SIG-M5 treated with dmso at 0.1 percent for 504 hours (cell line): ENCODE results near the gene ANKRD33B.
"Not testable (repeated sequence)": the region's sequence is repeated elsewhere in the genome, so short reads cannot be mapped to it uniquely, and the experiment has no call there.

Source experiments
- DNase-seq: peaks from one replicate; lab custom pipeline; 2025; ENCODE audit not compliant: unreplicated experiment; lab: John Stamatoyannopoulos, UW

The ANKRD33B gene

DNA sequence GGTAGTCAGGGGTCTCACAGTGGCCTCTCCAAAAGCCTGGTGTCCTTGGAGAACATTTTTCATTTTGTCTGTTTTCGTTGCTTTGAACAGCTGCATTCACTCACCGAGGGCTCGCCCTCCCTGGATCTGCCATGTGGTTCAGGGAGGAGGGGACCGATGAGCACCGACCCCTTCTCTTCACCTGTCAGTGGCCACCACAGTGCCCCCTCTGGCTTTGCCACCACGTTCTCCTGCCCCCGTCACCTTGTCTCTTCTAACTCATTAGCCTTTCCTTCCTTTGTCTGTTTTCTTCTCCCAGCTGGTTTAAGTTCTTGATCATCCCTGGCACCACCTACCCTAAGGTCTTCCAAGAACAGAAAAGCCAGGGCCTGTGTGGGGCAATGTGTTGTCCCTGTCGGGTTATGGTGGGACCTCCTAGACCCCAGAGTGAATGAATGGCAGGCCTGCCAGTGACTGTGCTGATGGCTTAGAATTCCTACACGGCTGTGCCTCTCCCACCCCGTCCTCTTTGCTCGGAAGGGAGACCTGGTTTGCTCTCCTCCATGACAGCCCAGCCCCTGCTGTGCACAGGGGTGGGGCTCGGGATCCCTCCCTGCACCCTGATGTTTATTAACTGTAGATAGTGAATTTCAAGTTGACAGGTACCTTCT is 90.0 kb downstream of the ANKRD33B start:
- no peak for DNase-seq

GRCh38 chr5:10654566-10654965 is 90.7 kb downstream of the ANKRD33B start:
- no peak for DNase-seq

DNA sequence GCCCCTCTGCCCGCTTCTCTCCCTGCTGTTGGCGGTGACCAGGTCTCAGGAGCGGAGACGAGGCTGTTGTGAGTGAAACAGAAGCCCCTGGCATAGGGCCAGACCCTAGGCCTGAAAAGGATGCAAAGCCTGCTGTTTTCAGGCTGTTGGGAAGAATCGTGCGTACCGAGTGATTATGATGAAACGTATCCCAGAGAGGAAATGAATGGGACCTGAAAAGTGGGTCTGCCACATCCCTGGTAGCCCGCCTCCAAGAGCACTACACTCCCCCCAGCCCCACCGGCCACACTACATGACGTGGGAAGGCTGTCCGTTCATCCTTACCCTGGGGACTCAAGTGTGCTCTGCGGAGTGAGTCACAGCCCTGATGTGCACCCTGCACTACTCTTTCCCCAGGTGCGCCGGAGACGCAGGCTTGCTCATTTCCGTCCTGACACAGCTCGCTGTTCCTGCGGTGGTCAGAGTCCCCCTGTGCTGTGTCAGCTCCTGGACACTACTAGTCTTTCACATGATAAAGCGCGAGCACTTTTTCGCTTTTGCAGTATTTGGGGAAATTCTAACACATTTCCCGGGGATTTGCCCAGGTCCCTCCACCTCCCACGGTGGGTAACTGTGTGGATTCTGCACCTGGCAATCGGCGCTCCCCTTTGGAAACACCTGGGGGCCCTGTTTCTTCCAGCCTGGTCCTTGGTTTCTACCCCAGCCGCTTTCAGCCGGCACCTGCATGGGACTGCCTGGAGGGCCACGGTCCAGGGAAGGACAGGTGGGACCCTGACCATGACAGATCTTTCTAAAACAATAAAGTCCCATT is 91.5 kb downstream of the ANKRD33B start:
- no peak for DNase-seq

GRCh38 chr5:10655972-10656830 is 92.3 kb downstream of the ANKRD33B start:
- DNase-seq: no peak

DNA sequence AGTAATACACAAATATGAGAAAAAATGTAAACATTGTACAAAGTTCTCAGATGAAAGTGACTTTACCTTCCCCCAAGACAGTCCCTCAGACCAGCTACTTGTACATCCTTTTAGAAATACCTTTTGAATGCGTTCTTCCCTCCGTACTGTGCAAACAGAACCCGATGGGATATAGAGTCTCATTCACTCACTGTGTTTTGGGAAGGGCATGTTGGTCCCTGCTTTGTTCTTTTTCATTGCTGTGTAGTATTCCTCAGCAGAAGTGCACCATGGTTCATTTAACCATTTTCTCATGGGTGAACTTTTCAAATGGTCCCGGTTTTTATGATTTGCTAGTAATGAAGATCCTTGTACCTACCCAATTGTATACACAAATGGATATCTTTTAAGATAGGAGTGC is 94.4 kb downstream of the ANKRD33B start:
- no peak for DNase-seq

DNA sequence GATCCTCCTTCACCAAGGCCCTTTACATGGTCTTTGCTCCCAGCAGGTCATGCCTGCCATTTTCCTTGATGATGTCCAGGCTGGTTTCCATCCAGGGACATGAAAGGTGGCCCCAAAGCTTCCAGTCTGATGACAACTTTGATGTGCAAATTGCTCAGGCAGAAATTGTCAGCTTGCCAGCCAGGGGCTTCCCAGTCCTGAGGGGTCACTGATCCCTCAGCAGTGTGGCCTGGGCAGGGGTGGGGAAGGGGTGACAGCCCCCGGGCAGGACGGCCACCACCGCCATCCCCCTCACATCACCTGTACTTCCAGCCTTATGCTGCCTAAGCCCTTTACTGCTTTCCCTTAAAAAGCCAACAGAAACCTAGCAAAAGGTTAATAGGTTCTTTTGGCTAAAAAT is 96.3 kb downstream of the ANKRD33B start:
- DNase-seq: no peak

DNA sequence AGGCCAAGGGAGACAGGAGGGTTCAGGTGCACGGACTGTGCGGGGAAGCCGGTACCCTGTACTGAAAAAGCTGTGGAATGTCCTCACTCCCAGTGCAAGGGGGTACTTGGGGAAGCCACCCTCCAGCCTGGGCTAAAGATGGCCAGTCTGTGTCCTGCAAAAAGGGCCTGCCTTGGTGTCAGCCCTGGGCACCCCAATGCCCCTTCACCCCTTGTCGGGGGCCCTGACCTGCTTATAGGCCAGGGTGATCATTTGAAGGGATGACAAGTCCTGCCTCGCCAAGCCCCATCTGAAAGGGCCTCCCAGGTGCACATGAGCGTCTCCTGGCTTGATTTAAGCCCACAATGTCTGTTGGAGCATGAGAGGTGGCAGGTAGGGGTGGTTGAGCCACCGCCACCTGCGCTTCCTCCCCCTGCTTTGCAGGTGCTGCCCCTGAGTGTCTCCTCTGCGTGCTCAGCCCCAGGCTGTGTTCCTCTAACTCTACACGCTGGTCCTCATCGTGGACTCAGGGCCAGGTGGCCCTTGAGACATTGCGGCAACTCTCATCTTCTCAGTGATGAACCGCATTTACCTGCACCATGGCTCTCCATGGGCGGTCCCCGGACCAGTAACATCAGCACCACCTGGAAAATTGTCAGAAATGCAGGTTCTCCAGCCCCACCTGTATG is 97.0 kb downstream of the ANKRD33B start:
- no peak for DNase-seq

DNA sequence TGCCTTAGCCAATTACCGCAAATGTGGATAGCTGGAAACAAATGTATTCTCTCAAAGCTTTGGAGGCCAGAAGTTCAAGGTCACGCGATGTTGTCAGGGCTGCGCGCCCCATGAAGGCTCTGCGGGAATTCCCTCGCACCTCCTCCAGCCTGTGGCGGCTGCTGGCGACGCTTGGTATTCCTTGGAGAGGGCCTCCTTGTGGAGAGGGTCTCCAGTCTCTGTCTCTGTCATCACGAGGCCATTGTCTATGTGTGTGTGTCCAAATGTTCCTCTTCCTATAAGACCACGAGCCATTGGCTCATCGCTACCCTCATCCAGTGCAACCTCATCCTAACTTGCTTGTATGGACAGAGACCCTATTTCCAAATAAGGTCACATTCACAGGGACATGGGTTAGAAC is 97.5 kb downstream of the ANKRD33B start:
- no peak for DNase-seq

- DNase-seq: no peak
Measured at GRCh38 chr5:10662083-10662482, 98.2 kb downstream of the ANKRD33B start.

- DNase-seq: no peak
Measured at GRCh38 chr5:10662661-10663488, 99.0 kb downstream of the ANKRD33B start.

DNA sequence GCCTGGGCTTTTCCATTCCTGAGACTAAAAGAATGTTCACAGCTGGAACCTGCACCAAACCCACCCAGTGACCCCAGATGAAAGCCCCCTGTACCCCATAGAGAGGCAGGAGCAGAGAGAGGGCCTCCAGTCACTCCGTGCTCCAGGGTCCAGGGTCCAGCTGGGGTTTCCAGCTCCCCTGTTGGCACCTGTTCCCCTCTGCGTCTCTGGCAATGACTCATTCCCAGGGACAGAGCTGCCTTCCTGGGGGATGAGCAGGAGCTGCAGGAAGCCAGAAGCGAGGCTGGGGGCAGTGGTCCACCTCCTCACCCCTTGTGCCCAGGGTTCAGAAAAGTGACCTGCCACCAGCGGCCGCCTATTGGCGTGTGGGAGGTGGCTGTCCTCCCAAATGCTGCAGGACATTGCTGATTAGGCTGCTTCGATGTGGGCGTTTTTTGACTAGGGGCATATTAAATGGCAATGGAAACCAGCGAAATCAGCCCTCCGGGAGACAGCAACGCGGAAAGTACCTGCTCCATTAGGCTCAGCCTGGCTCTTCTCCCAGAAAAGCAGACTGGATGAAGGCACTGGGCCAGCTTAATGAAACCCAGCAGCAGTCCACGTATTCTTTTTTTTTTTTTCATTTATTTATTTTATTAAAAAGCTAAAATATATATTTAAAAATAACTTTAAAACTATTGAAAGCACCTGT is 99.8 kb downstream of the ANKRD33B start:
- no peak for DNase-seq

- not testable (repeated sequence) for DNase-seq
Measured at GRCh38 chr5:10664180-10664769, 100.4 kb downstream of the ANKRD33B start.

- no peak for DNase-seq
Measured at GRCh38 chr5:10665799-10666198, 101.9 kb downstream of the ANKRD33B start.

GRCh38 chr5:10666531-10667299 is 102.8 kb downstream of the ANKRD33B start:
- no peak for DNase-seq

- no peak for DNase-seq
Measured at GRCh38 chr5:10667431-10668057, 103.7 kb downstream of the ANKRD33B start.

GRCh38 chr5:10668697-10669096 is 104.8 kb downstream of the ANKRD33B start:
- DNase-seq: no peak

- DNase-seq: no peak
Measured at GRCh38 chr5:10669983-10670382, 106.1 kb downstream of the ANKRD33B start.
